Erythroblast (primary cell): Measurements from ENCODE around the gene MAML2.

Source experiments
- DNase-seq, 2 experiments: peaks; one replicate each; lab custom pipeline; 2025; lab: John Stamatoyannopoulos, UW
- GATA1 ChIP-seq: IDR thresholded peaks from 2 replicates; pipeline ENCODE4 v1.6.1; 2011; ENCODE audit warnings: low read depth, mild to moderate bottlenecking, control low read depth, low read length, moderate library complexity
- POLR2A ChIP-seq: IDR thresholded peaks from 2 replicates; pipeline ENCODE4 v1.6.1; 2011; ENCODE audit warnings: mild to moderate bottlenecking, low read length

MAML2 gene

DNA sequence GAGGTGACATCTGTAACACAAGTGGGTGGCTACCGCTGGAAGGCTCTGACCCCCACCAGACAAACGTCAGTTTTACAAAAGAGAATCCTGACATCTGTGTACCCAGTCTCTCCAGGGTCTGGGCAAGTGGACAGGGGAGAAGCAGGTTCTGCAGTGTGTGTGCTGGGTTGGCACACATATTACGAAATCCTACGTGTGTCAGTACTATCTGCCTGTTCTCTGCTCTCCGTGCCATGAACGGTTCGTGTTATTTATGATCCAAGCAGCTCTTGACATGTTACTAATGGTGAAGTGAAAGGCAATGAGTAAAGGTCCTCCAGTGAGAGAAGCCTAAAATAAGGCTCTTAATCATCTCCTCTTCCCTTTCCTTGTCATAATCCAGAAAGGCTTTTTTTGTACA, 217.6 kb downstream of the MAML2 start:
- no peak for DNase-seq
- TF ChIP-seq POLR2A (no peak), GATA1 (no peak)

- DNase-seq: no peak
- TF ChIP-seq GATA1: no peak
- TF ChIP-seq POLR2A: no peak
These were observed 218.8 kb downstream of the MAML2 start for GRCh38 chr11:96124155-96124554.

DNA sequence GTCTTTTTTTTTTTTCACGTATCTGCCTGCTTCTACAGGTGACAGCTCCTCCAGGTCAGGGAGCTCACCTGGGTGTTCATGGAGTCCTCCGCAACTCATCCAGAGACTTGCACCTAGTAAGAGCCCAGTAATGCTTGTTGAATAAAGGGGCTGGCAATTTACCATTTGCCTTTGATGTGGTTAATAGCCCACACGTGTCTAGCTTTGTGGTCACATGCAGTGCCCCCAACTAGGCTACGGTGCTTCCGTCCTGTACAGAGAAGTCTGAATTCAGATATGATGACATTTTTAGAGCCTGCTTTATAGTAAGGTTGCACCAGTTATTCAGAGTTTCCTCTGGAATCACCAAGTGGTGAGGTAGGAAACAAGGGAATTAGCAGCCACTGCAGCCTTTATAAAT, 219.7 kb downstream of the MAML2 start:
- TF ChIP-seq POLR2A: no peak
- no peak for TF ChIP-seq GATA1
- no peak for DNase-seq

- DNase-seq: no peak
- TF ChIP-seq POLR2A (no peak), GATA1 (no peak)
These were observed 220.4 kb downstream of the MAML2 start for GRCh38 chr11:96122601-96123074.

- TF ChIP-seq GATA1: no peak
- TF ChIP-seq POLR2A: no peak
- DNase-seq: no peak
These were observed 223.8 kb downstream of the MAML2 start for GRCh38 chr11:96119211-96119610.

DNA sequence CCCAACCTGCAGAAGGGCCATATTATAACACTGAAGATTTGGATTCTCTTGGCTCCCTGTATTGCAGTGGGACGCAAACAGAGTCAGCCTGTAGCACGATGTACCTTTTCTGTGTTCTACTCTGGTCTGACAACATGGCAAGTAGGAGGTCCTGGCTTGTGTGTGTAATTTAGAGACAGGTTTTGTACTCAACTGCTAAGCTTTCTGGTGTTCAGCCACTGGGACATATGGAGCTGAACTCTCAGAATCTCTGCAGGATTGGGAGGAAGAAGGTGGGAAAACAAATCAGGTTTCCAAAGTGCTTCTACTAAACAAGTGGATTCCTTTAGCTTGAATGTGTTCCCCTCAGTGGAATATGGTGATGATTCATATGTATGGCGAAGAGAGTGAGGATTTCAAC, 226.6 kb downstream of the MAML2 start:
- no peak for DNase-seq
- TF ChIP-seq GATA1 (no peak), POLR2A (no peak)

DNA sequence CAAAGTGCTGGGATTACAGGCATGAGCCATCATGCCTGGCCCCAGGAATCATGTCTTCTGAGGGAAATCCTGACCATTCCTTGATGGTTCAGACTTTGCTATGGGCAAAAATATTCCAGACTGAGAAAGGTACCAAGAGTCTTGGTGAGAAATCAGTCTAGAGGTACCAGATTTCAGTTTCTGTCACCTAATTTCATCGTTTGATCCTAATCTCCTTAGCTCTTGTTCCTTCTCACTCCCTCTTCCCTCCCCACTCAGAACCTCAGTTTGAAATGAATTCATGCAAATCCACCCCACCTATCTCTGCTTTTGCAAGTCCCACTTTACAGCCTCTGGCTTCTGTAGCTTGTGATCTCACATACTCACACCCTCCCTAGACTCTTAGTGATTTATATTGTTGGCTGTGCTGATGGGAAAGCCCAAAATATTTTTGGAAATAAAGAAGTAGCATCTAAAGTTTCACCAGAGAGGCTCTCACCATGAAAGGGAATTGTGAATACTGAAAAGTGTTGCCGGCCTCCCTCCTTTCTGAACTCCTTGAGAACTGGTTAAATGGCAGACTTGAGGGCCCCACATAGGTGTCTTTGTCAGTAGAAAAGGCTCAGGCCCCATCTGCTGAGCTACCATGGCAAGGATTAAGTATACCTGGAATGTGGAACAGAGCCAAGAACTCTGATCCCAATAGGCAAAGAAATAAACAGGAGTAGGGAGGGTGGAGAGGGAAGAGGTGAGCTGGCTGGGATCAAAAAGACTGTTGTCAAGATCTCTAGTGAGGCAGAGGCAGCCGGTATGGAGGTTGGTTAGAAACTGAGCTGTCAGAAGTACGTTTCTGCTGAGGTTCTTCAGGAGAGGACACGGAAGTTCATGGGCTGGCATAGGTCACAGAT, 228.6 kb downstream of the MAML2 start:
- peak in 1 of 2 experiments; percentile 9 for DNase-seq
- TF ChIP-seq POLR2A: no peak
- no peak for TF ChIP-seq GATA1

DNA sequence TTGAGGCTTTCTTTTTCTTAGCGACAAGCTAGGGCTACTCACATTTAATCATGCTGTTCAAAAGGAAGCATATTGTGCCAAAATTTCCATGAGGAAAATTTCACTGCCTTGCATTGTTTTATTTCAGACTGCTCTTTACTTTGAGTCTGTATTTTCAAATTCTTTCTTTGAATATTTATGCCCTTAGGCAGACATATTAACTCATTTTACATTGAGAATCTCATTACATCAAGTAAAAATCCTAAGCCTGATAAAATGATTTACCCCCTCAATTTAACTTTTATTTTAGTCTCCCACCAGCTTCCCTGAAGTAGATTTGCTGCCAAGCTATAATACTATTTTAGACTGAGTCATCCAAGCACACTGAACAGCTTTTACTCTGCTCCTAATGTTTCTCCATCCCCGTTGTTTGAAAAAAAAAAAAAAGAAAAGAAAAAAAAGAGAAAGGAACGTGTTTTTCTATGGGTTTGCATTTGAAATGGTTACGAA, 229.8 kb downstream of the MAML2 start:
- TF ChIP-seq POLR2A (no peak), GATA1 (no peak)
- no peak for DNase-seq

- no peak for DNase-seq
- no peak for TF ChIP-seq POLR2A
- TF ChIP-seq GATA1: no peak
These were observed 230.5 kb downstream of the MAML2 start for GRCh38 chr11:96112192-96113128.

GRCh38 chr11:96111308-96111707, 231.7 kb downstream of the MAML2 start:
- TF ChIP-seq GATA1 (no peak), POLR2A (no peak)
- no peak for DNase-seq

DNA sequence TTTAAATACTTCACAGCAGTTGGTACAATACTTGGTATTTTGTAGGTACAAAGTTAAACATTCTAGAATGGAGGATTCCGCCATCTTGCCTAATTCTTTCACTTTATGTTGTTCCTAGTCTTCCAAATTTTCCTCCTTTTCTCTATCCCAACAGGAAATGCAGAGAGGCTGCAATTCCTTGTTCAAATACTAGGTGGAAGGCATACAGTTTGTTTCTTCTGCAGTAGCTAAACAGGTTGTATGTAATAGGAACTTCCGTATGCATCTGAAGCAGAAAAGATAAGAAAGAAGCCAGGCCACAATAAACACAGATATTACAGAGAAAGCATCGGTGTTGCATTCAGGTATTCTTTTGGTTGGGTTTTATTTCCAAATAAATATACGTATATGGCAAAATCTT, 232.7 kb downstream of the MAML2 start:
- TF ChIP-seq GATA1 (no peak), POLR2A (no peak)
- no peak for DNase-seq

GRCh38 chr11:96109331-96110030, 233.5 kb downstream of the MAML2 start:
- TF ChIP-seq POLR2A (no peak), GATA1 (no peak)
- no peak for DNase-seq

DNA sequence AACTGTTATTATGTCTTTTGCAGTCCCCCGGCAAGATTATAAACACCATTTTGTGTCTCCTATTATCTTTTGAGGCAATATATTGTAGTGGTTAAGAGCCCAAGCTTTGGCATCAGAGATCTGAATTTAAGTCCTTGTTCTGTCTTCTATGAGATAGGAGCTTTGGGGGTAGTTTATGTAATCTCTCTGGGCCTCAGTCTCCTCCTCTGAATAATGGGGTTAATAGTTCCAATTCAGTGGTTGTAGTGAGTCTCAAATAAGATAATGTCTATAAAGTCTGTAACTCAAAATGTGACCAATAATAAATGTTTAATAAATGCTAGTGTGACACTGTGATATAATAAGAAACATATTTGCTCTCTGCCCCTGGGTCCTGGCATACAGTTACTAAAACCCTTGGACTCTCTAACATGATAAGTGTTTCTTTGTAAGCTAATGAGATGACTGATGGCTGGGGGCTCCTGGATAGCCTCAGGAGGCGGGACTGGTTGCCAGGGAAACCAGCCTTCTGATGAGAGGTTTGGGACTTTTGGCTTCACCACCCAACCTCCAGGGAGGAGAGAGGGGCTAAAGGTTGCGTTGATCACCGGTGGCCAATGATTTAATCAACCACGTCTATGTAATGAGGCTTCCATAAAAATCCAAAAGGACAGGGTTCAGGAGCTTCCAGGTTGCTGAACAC, 235.7 kb downstream of the MAML2 start:
- TF ChIP-seq GATA1 (no peak), POLR2A (no peak)
- no peak for DNase-seq
